HG02981 (cell line): ENCODE measurements around the gene FABP6.
A peak's percentile ranks its signal among the peaks of the same experiment; 100 is the strongest.
"Not testable (repeated sequence)": the region's sequence is repeated elsewhere in the genome, so short reads cannot be mapped to it uniquely, and the experiment has no call there.

Experiments used
- ATAC-seq: cut with Tn5 transposase; IDR thresholded peaks from one replicate; pipeline ENCODE4 v1.9.1; 2021; ENCODE audit warnings: mild to moderate bottlenecking, moderate library complexity; ENCODE audit not compliant: unreplicated experiment

FABP6 gene

GRCh38 chr5:160219356-160219755, 9.9 kb upstream of the FABP6 start:
- ATAC-seq, result no peak

GRCh38 chr5:160221082-160221481, 8.2 kb upstream of the FABP6 start:
- ATAC-seq, result no peak

GRCh38 chr5:160227012-160227411, 2.3 kb upstream of the FABP6 start:
- no peak for ATAC-seq

- ATAC-seq, result peak; percentile 57
Measured at GRCh38 chr5:160230686-160231527, 1.6 kb downstream of the FABP6 start.

- ATAC-seq, result no peak
Measured at GRCh38 chr5:160231783-160232342, 2.6 kb downstream of the FABP6 start.

- ATAC-seq, result no peak
Measured at GRCh38 chr5:160233215-160233614, 3.9 kb downstream of the FABP6 start.

- no peak for ATAC-seq
Measured at GRCh38 chr5:160235731-160236130, 6.4 kb downstream of the FABP6 start.

- no peak for ATAC-seq
Measured at GRCh38 chr5:160237571-160238093, 8.3 kb downstream of the FABP6 start.

GRCh38 chr5:160240350-160240749, 11.0 kb downstream of the FABP6 start:
- ATAC-seq, result no peak

GRCh38 chr5:160242145-160242544, 12.8 kb downstream of the FABP6 start:
- ATAC-seq, result no peak

GRCh38 chr5:160245506-160246086, 16.3 kb downstream of the FABP6 start:
- ATAC-seq, result no peak

GRCh38 chr5:160249570-160249969, 20.3 kb downstream of the FABP6 start:
- ATAC-seq, result not testable (repeated sequence)

- no peak for ATAC-seq
Measured at GRCh38 chr5:160250226-160250625, 20.9 kb downstream of the FABP6 start.

- ATAC-seq, result no peak
Measured at GRCh38 chr5:160250826-160251225, 21.5 kb downstream of the FABP6 start.

- ATAC-seq, result no peak
Measured at GRCh38 chr5:160251406-160252155, 22.3 kb downstream of the FABP6 start.

GRCh38 chr5:160252916-160253315, 23.6 kb downstream of the FABP6 start:
- no peak for ATAC-seq

- no peak for ATAC-seq
Measured at GRCh38 chr5:160253441-160253840, 24.1 kb downstream of the FABP6 start.

GRCh38 chr5:160254706-160255105, 25.4 kb downstream of the FABP6 start:
- ATAC-seq, result no peak

GRCh38 chr5:160259341-160259740, 30.0 kb downstream of the FABP6 start:
- no peak for ATAC-seq

- no peak for ATAC-seq
Measured at GRCh38 chr5:160260006-160260775, 30.9 kb downstream of the FABP6 start.
